K562 (cell line): ENCODE data around the gene HRC. TPM values are rescaled to one million over a fixed set of nuclear protein-coding genes. Genes with fewer than 3 reads are reported as not detected.

ENCODE experiments used
- ARID1B ChIP-seq: fragments of 450-650 bp; IDR thresholded peaks from 2 replicates; pipeline ENCODE4 v1.6.1; 2016; ENCODE audit warnings: antibody characterized with exemption, mild to moderate bottlenecking, inconsistent platforms
- CBX2 ChIP-seq: fragments of 200-600 bp; sonication (generic); IDR thresholded peaks from one replicate; pipeline ENCODE4 v1.6.1; 2012; ENCODE audit warnings: mild to moderate bottlenecking, low read length, inconsistent platforms; ENCODE audit not compliant: insufficient read depth, poor library complexity, severe bottlenecking
- DNMT1 ChIP-seq: fragments of 450-650 bp; IDR thresholded peaks from 2 replicates; pipeline ENCODE4 v1.6.1; 2016; ENCODE audit warnings: antibody characterized with exemption, mild to moderate bottlenecking
- HDGF ChIP-seq: fragments of 450-650 bp; IDR thresholded peaks from 2 replicates; pipeline ENCODE4 v1.6.1; 2016
- HMG20A ChIP-seq: fragments of 450-650 bp; formaldehyde crosslinking; conservative IDR thresholded peaks from 2 replicates; pipeline ENCODE4 v1.4.0; 2020; ENCODE audit warnings: mild to moderate bottlenecking, mixed read lengths
- KDM4B ChIP-seq, 2 experiments: fragments of 450-650 bp in 1 of 2; sonication (generic) in 1 of 2; IDR thresholded peaks; 2 replicates each; pipeline ENCODE4 v1.6.1; 2016 to 2017; ENCODE audit warnings: borderline replicate concordance in 2 of 2, antibody characterized with exemption in 1 of 2, low read depth in 1 of 2, mild to moderate bottlenecking in 1 of 2
- LEF1 ChIP-seq: fragments of 450-650 bp; IDR thresholded peaks from 2 replicates; pipeline ENCODE4 v1.6.1; 2016; ENCODE audit warnings: mild to moderate bottlenecking
- MECOM ChIP-seq: fragments of 250-450 bp; sonication (Bioruptor Pico); IDR thresholded peaks from 2 replicates; pipeline ENCODE4 v1.8.0; 2022; ENCODE audit warnings: inconsistent platforms
- ZBED1 ChIP-seq: IDR thresholded peaks from 2 replicates; pipeline ENCODE4 v1.6.1; 2014
- ZNF23 ChIP-seq: fragments of 250-450 bp; sonication (Bioruptor Pico); IDR thresholded peaks from 2 replicates; pipeline ENCODE4 v1.4.0; 2020; ENCODE audit warnings: mild to moderate bottlenecking
- ZNF24 ChIP-seq: fragments of 450-650 bp; IDR thresholded peaks from 2 replicates; pipeline ENCODE4 v1.6.1; 2016
- ZNF766 ChIP-seq: fragments of 200-800 bp; sonication (Bioruptor generic); conservative IDR thresholded peaks from 2 replicates; pipeline ENCODE4 v1.6.1; 2016; ENCODE audit warnings: missing genetic modification characterization, missing compliant biosample characterization
- polyA plus RNA-seq, 8 experiments: library from polyadenylated mRNA; depleted of rRNA in 4 of 8; stranded (reverse) in 5 of 8; unstranded in 3 of 8; fragments of >200 nt; fragmentation: Nextera tagmentation in 2 of 8; fragmentation: Illumina TruSeq in 1 of 8; extraction: Ambion mirVana in 2 of 8; extraction: Trizol in 1 of 8; gene quantifications; 2 replicates each; pipeline versions ENCODE4 v1.2.1 to v1.2.3, GENCODE V29; 2011 to 2014; ENCODE audit warnings: inconsistent platforms in 1 of 8, missing spikeins in 1 of 8
- total RNA-seq, 7 experiments: library from RNA; depleted of rRNA in 6 of 7; stranded (reverse); fragments of >200 nt in 6 of 7; fragmentation: Illumina TruSeq in 2 of 7; extraction: Trizol in 2 of 7; gene quantifications; 2 replicates each; pipeline versions ENCODE4 v1.2.1 to v1.2.3, GENCODE V29; 2011 to 2021; ENCODE audit warnings: low replicate concordance in 1 of 7
- TF ChIP-seq, protein P1 (sequence below): sonication (generic); formaldehyde crosslinking; IDR thresholded peaks from 2 replicates; pipeline ENCODE4 v1.8.1; 2023; ENCODE audit warnings: missing genetic modification reagents, mild to moderate bottlenecking, borderline replicate concordance
- TF ChIP-seq, protein P2 (sequence below): fragments of 250-450 bp; sonication (Bioruptor Pico); IDR thresholded peaks from 2 replicates; pipeline ENCODE4 v1.4.0; 2020
- TF ChIP-seq, protein P3 (sequence below), 2 experiments: fragments of 450-650 bp; IDR thresholded peaks; 2 replicates each; pipeline ENCODE4 v1.6.1; 2018; ENCODE audit warnings: mild to moderate bottlenecking in 2 of 2, low read depth in 1 of 2; ENCODE audit not compliant: partially characterized antibody in 2 of 2
- TF ChIP-seq, protein P4 (sequence below): fragments of 450-650 bp; formaldehyde crosslinking; IDR thresholded peaks from 2 replicates; pipeline ENCODE4 v1.4.0; 2022; ENCODE audit warnings: missing genetic modification characterization

HRC gene
- total and polyA plus RNA-seq, 9 of the 15 experiments (the other 6 are each of a cell fraction or from before 2014, with no cell fraction given), result 0.66 to 18.7 (median 13.1) TPM

DNA sequence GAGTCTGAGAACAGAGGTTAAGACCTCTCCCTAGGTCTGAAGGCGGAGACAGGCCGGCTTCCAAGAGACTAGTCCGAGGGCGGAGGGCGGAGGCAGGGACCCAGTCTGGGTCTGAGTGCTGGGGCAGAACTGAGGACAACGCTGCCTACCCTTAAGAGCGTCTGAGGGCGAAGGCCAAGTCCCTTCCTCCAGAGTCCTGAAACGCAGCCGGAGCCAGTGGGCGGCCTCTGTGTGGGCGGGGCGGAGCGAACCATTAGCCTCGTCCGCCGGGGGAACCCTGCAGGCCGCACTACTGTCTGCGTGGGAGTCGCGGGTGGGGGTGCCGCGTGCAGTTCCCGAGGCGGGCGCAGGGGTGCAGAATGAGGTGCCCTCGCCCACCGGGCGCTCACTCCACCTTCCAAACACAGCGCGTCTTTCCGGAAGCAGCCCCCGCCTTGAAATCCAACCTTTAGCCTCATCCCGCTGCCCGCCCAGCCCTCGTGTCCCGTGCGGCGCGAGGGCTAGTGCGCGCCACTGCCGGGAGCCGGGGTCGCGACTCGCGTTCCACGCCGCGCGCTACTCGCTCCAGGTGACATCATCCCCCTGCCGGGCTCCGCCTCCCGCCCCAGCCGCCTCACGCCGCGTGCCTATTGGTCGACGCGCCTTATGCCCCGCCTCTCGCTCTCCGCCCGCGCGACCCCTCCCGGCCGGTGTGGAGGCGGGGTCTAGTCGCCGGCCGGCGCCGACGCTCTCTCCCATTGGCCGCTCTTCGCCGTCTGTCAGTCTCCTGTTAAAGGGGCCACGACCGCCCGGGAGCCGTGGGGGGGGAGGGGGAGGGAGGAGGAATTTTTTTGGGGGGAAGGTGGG is 36.4 kb downstream of the HRC start, which contains the start of gene C19orf73 (continued):
- TF ChIP-seq, protein P1, sequence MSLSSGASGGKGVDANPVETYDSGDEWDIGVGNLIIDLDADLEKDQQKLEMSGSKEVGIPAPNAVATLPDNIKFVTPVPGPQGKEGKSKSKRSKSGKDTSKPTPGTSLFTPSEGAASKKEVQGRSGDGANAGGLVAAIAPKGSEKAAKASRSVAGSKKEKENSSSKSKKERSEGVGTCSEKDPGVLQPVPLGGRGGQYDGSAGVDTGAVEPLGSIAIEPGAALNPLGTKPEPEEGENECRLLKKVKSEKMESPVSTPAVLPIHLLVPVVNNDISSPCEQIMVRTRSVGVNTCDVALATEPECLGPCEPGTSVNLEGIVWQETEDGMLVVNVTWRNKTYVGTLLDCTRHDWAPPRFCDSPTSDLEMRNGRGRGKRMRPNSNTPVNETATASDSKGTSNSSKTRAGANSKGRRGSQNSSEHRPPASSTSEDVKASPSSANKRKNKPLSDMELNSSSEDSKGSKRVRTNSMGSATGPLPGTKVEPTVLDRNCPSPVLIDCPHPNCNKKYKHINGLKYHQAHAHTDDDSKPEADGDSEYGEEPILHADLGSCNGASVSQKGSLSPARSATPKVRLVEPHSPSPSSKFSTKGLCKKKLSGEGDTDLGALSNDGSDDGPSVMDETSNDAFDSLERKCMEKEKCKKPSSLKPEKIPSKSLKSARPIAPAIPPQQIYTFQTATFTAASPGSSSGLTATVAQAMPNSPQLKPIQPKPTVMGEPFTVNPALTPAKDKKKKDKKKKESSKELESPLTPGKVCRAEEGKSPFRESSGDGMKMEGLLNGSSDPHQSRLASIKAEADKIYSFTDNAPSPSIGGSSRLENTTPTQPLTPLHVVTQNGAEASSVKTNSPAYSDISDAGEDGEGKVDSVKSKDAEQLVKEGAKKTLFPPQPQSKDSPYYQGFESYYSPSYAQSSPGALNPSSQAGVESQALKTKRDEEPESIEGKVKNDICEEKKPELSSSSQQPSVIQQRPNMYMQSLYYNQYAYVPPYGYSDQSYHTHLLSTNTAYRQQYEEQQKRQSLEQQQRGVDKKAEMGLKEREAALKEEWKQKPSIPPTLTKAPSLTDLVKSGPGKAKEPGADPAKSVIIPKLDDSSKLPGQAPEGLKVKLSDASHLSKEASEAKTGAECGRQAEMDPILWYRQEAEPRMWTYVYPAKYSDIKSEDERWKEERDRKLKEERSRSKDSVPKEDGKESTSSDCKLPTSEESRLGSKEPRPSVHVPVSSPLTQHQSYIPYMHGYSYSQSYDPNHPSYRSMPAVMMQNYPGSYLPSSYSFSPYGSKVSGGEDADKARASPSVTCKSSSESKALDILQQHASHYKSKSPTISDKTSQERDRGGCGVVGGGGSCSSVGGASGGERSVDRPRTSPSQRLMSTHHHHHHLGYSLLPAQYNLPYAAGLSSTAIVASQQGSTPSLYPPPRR (CRISPR knock-in tag), result no peak
- TF ChIP-seq DNMT1, result no peak
- no peak for TF ChIP-seq ZNF23 (CRISPR knock-in tag)
- peak; percentile 50 for TF ChIP-seq ARID1B
- TF ChIP-seq, protein P2, sequence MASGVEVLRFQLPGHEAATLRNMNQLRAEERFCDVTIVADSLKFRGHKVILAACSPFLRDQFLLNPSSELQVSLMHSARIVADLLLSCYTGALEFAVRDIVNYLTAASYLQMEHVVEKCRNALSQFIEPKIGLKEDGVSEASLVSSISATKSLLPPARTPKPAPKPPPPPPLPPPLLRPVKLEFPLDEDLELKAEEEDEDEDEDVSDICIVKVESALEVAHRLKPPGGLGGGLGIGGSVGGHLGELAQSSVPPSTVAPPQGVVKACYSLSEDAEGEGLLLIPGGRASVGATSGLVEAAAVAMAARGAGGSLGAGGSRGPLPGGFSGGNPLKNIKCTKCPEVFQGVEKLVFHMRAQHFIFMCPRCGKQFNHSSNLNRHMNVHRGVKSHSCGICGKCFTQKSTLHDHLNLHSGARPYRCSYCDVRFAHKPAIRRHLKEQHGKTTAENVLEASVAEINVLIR (CRISPR knock-in tag), result no peak
- no peak for TF ChIP-seq HMG20A (CRISPR knock-in tag)
- no peak for TF ChIP-seq KDM4B (IDR thresholded peaks at IDR 0.05; ENCODE audit: borderline replicate concordance in 2 of 2, low read depth in 1 of 2)
- TF ChIP-seq ZNF24, result no peak
- no peak for TF ChIP-seq CBX2
- TF ChIP-seq, protein P3, sequence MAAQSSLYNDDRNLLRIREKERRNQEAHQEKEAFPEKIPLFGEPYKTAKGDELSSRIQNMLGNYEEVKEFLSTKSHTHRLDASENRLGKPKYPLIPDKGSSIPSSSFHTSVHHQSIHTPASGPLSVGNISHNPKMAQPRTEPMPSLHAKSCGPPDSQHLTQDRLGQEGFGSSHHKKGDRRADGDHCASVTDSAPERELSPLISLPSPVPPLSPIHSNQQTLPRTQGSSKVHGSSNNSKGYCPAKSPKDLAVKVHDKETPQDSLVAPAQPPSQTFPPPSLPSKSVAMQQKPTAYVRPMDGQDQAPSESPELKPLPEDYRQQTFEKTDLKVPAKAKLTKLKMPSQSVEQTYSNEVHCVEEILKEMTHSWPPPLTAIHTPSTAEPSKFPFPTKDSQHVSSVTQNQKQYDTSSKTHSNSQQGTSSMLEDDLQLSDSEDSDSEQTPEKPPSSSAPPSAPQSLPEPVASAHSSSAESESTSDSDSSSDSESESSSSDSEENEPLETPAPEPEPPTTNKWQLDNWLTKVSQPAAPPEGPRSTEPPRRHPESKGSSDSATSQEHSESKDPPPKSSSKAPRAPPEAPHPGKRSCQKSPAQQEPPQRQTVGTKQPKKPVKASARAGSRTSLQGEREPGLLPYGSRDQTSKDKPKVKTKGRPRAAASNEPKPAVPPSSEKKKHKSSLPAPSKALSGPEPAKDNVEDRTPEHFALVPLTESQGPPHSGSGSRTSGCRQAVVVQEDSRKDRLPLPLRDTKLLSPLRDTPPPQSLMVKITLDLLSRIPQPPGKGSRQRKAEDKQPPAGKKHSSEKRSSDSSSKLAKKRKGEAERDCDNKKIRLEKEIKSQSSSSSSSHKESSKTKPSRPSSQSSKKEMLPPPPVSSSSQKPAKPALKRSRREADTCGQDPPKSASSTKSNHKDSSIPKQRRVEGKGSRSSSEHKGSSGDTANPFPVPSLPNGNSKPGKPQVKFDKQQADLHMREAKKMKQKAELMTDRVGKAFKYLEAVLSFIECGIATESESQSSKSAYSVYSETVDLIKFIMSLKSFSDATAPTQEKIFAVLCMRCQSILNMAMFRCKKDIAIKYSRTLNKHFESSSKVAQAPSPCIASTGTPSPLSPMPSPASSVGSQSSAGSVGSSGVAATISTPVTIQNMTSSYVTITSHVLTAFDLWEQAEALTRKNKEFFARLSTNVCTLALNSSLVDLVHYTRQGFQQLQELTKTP (IDR thresholded peaks at IDR 0.05; ENCODE audit: low read depth in 1 of 2, partially characterized antibody in 2 of 2), result no peak
- no peak for TF ChIP-seq HDGF
- TF ChIP-seq ZBED1, result no peak
- TF ChIP-seq, protein P4, sequence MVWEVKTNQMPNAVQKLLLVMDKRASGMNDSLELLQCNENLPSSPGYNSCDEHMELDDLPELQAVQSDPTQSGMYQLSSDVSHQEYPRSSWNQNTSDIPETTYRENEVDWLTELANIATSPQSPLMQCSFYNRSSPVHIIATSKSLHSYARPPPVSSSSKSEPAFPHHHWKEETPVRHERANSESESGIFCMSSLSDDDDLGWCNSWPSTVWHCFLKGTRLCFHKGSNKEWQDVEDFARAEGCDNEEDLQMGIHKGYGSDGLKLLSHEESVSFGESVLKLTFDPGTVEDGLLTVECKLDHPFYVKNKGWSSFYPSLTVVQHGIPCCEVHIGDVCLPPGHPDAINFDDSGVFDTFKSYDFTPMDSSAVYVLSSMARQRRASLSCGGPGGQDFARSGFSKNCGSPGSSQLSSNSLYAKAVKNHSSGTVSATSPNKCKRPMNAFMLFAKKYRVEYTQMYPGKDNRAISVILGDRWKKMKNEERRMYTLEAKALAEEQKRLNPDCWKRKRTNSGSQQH (CRISPR knock-in tag), result 0 out of 2 replicates have a peak, but pooled peaks have one; percentile 22
- no peak for TF ChIP-seq MECOM (CRISPR knock-in tag)
- TF ChIP-seq ZNF766, result no peak; the same call in 1 of the 2 replicates
- no peak for TF ChIP-seq LEF1
